Fibroblast of upper back skin (primary cell): ENCODE data around the gene HEPHL1.
"Not testable (repeated sequence)": the region's sequence is repeated elsewhere in the genome, so short reads cannot be mapped to it uniquely, and the experiment has no call there.

Source experiments
- DNase-seq: peaks from one replicate; pipeline ENCODE4 v3.0.0-alpha.2; 2013

HEPHL1 gene

DNA sequence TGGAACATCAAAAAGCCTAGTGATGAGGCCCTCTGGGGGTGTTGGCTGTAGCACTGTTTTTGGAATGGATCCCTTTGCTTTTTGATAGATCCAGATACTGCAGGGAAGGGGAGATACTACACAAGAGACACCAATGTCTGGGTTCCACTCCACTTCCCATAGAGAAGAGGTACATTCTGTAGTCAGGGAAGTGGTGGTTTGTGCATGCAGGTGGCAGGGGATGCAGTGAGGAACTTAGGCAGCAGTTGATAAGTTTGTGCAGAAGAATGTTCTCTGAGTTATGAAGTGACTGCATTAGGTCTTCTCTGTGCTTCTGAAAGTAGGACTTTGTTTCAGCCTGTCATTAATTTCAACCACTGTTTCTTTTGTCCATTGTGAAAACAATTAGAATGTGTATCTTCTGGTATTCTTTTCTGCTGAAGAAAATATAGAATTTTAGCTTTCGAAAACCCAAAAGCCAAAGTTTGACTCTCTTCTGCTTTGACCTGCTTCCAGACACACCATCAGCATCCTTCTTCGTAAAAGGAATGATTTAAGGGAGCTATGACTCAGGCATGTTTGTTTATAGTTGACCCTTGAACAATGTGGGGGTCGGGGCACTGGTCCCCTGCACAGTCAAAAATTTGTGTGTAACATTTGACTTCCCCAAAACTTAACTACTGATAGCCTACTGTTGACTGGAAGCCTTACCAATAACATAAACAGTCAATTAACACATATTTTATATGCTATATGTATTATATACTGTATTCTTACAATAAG, 133.1 kb downstream of the HEPHL1 start:
- DNase-seq = no peak

DNA sequence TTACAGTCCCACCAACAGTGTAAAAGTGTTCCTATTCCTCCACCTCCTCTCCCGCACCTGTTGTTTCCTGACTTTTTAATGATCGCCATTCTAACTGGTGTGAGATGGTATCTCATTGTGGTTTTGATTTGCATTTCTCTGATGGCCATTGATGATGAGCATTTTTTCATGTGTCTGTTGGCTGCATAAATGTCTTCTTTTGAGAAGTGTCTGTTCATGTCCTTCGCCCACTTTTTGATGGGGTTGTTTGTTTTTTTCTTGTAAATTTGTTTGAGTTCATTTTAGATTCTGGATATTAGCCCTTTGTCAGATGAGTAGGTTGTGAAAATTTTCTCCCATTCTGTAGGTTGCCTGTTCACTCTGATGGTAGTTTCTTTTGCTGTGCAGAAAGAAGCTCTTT, 136.2 kb downstream of the HEPHL1 start:
- DNase-seq = not testable (repeated sequence)
